ENCODE data around the gene TRMT1. TPM values are rescaled to one million over a fixed set of nuclear protein-coding genes. Genes with fewer than 3 reads are reported as not detected.

TRMT1 gene
- total and polyA plus RNA-seq, 4 donors, result 14.4 to 48.2 (median 43.8) TPM

- peaks cover 0 to 20% (median 0%) of the 10 kb centered on the region in 5 donors for H3K4me1 ChIP-seq (ENCODE audit: control insufficient read depth in 5 of 5, insufficient read depth in 5 of 5, low read length in 5 of 5)
- no peak overlapping the region for H3K9ac ChIP-seq (ENCODE audit: insufficient read depth in 1 of 2, low read length in 2 of 2)
- DNase-seq (no peak), ATAC-seq (ENCODE audit: insufficient read depth, low FRiP score) (peak; percentile 82)
- 75 to 93% methylated on average over 3 of the region's 3 CpGs for WGBS, 2 donors
- H3K27ac ChIP-seq (ENCODE audit: low read depth in 1 of 2, low read length in 1 of 2), result peak overlapping the region; percentile 51 to 67
- H3K27me3 ChIP-seq (ENCODE audit: control insufficient read depth in 3 of 3, insufficient read depth in 3 of 3, low read length in 2 of 3), result no peaks in the 10 kb centered on the region
- no peak for TF ChIP-seq CTCF (IDR thresholded peaks at IDR 0.05; ENCODE audit: control extremely low read depth, extremely low read depth)
- peaks cover 3 to 35% (median 11%) of the 10 kb centered on the region in 4 donors for H3K36me3 ChIP-seq (ENCODE audit: control insufficient read depth in 4 of 4, insufficient read depth in 4 of 4, low read length in 4 of 4)
- H3K4me3 ChIP-seq, result no peak overlapping the region
- no peaks in the 10 kb centered on the region for H3K9me3 ChIP-seq (ENCODE audit: control insufficient read depth in 4 of 4, insufficient read depth in 3 of 4, low read length in 3 of 4)
Observed at GRCh38 chr19:13134626-13135025, 18.1 kb upstream of the TRMT1 start.

- H3K9ac ChIP-seq (ENCODE audit: insufficient read depth in 1 of 2, low read length in 2 of 2), result no peak overlapping the region
- H3K27me3 ChIP-seq (ENCODE audit: control insufficient read depth in 3 of 3, insufficient read depth in 3 of 3, low read length in 2 of 3), result no peaks in the 10 kb centered on the region
- ATAC-seq (ENCODE audit: insufficient read depth, low FRiP score), result no peak
- peaks cover 3 to 32% (median 9%) of the 10 kb centered on the region in 4 donors for H3K36me3 ChIP-seq (ENCODE audit: control insufficient read depth in 4 of 4, insufficient read depth in 4 of 4, low read length in 4 of 4)
- DNase-seq, result no peak
- peaks cover 0 to 20% (median 0%) of the 10 kb centered on the region in 5 donors for H3K4me1 ChIP-seq (ENCODE audit: control insufficient read depth in 5 of 5, insufficient read depth in 5 of 5, low read length in 5 of 5)
- H3K27ac ChIP-seq (ENCODE audit: low read depth in 1 of 2, low read length in 1 of 2), result peak overlapping the region in 1 of 2 donors; percentile 42
- no peak overlapping the region for H3K4me3 ChIP-seq
- no peaks in the 10 kb centered on the region for H3K9me3 ChIP-seq (ENCODE audit: control insufficient read depth in 4 of 4, insufficient read depth in 3 of 4, low read length in 3 of 4)
- no peak for TF ChIP-seq CTCF (IDR thresholded peaks at IDR 0.05; ENCODE audit: control extremely low read depth, extremely low read depth)
- 70 to 77% methylated on average over 12 of the region's 12 CpGs for WGBS, 2 donors
Observed at GRCh38 chr19:13133241-13133870, 16.8 kb upstream of the TRMT1 start.

- no peak for TF ChIP-seq CTCF (IDR thresholded peaks at IDR 0.05; ENCODE audit: control extremely low read depth, extremely low read depth)
- Histone ChIP-seq H3K9me3 (ENCODE audit: control insufficient read depth in 4 of 4, insufficient read depth in 3 of 4, low read length in 3 of 4) (no peaks in the 10 kb centered on the region), H3K27me3 (ENCODE audit: control insufficient read depth in 3 of 3, insufficient read depth in 3 of 3, low read length in 2 of 3) (no peaks in the 10 kb centered on the region), H3K4me3 (no peak overlapping the region), H3K4me1 (ENCODE audit: control insufficient read depth in 5 of 5, insufficient read depth in 5 of 5, low read length in 5 of 5) (peaks cover 0 to 20% (median 0%) of the 10 kb centered on the region in 5 donors), H3K36me3 (ENCODE audit: control insufficient read depth in 4 of 4, insufficient read depth in 4 of 4, low read length in 4 of 4) (peaks cover 3 to 25% (median 7%) of the 10 kb centered on the region in 4 donors), H3K27ac (ENCODE audit: low read depth in 1 of 2, low read length in 1 of 2) (peak overlapping the region in 1 of 2 donors; percentile 42), H3K9ac (ENCODE audit: insufficient read depth in 1 of 2, low read length in 2 of 2) (no peak overlapping the region)
- DNase-seq (no peak), ATAC-seq (ENCODE audit: insufficient read depth, low FRiP score) (no peak)
- 64 to 67% methylated on average over 8 of the region's 8 CpGs for WGBS, 2 donors
Observed at GRCh38 chr19:13132471-13133180, 16.1 kb upstream of the TRMT1 start.
